GM23338 (cell line): Measurements from ENCODE around the gene CCNY. TPM values are rescaled to one million over a fixed set of nuclear protein-coding genes. Genes with fewer than 3 reads are reported as not detected.

Experiments used
- ATAC-seq: fragments of 200-7000 bp; cut with Tn5 transposase; 3 replicates; pipeline ENCODE4 v1.9.1; 2020
- DNase-seq: peaks from one replicate; pipeline ENCODE4 v3.0.0-alpha.2; 2015; ENCODE audit warnings: low spot score
- H2AFZ ChIP-seq: fragments of 200-600 bp; sonication (generic); 2 replicates; pipeline ENCODE4 v1.8.0; 2016; ENCODE audit warnings: antibody characterized with exemption, mild to moderate bottlenecking, moderate library complexity
- H3F3A ChIP-seq: fragments of 200-600 bp; sonication (generic); replicated peaks from 2 replicates; pipeline ENCODE4 v1.8.0; 2017; ENCODE audit warnings: antibody characterized with exemption, mixed run types, low read depth
- H3K27ac ChIP-seq: fragments of 200-600 bp; sonication (generic); 2 replicates; pipeline ENCODE4 v1.6.1; 2016; ENCODE audit warnings: low read depth
- H3K27me3 ChIP-seq: fragments of 200-600 bp; sonication (generic); 2 replicates; pipeline ENCODE4 v1.8.0; 2016; ENCODE audit warnings: mild to moderate bottlenecking, mixed run types, moderate library complexity; ENCODE audit not compliant: insufficient read depth
- H3K36me3 ChIP-seq: fragments of 200-600 bp; sonication (generic); 2 replicates; pipeline ENCODE4 v1.8.0; 2016; ENCODE audit warnings: mild to moderate bottlenecking; ENCODE audit not compliant: insufficient read depth
- H3K4me1 ChIP-seq: fragments of 200-600 bp; sonication (generic); 2 replicates; pipeline ENCODE4 v1.8.0; 2016; ENCODE audit warnings: mild to moderate bottlenecking, moderate library complexity; ENCODE audit not compliant: insufficient read depth
- H3K4me2 ChIP-seq: fragments of 200-600 bp; sonication (generic); 2 replicates; pipeline ENCODE4 v1.7.1; 2017; ENCODE audit warnings: mixed run types
- H3K4me3 ChIP-seq: fragments of 200-600 bp; sonication (generic); 2 replicates; pipeline ENCODE4 v1.6.1; 2016; ENCODE audit warnings: mixed run types
- H3K79me2 ChIP-seq: fragments of 200-600 bp; sonication (generic); replicated peaks from 2 replicates; pipeline ENCODE4 v1.8.0; 2017; ENCODE audit warnings: mild to moderate bottlenecking; ENCODE audit not compliant: insufficient read depth
- H3K9me2 ChIP-seq: fragments of 200-600 bp; sonication (generic); 2 replicates; pipeline ENCODE4 v1.8.0; 2017; ENCODE audit not compliant: insufficient read depth
- H4K20me1 ChIP-seq: fragments of 200-600 bp; sonication (generic); replicated peaks from 2 replicates; pipeline ENCODE4 v1.8.0; 2017; ENCODE audit warnings: mild to moderate bottlenecking; ENCODE audit not compliant: insufficient read depth
- H3K27ac Mint-ChIP-seq: 2 replicates; pipeline ENCODE4 v1.8.0; 2020; ENCODE audit warnings: inconsistent platforms, mild to moderate bottlenecking, moderate library complexity, mixed read lengths
- H3K27me3 Mint-ChIP-seq: 3 replicates; pipeline ENCODE4 v1.8.0; 2022; ENCODE audit warnings: low read depth, mild to moderate bottlenecking, moderate library complexity, mixed read lengths, inconsistent platforms; ENCODE audit not compliant: insufficient read depth, poor library complexity
- H3K36me3 Mint-ChIP-seq: 3 replicates; pipeline ENCODE4 v1.8.0; 2021; ENCODE audit warnings: low read depth, mild to moderate bottlenecking, inconsistent platforms, moderate library complexity, mixed read lengths
- H3K4me1 Mint-ChIP-seq: 3 replicates; pipeline ENCODE4 v1.8.0; 2020; ENCODE audit warnings: mild to moderate bottlenecking, inconsistent platforms, mixed read lengths
- H3K4me3 Mint-ChIP-seq: 3 replicates; pipeline ENCODE4 v1.8.0; 2021; ENCODE audit warnings: moderate library complexity, mild to moderate bottlenecking, inconsistent platforms, mixed read lengths
- H3K9me3 Mint-ChIP-seq: 3 replicates; pipeline ENCODE4 v1.8.0; 2020; ENCODE audit warnings: moderate library complexity, mild to moderate bottlenecking, inconsistent platforms, mixed read lengths
- EZH2phosphoT487 ChIP-seq: fragments of 200-600 bp; sonication (generic); IDR thresholded peaks from one replicate; pipeline ENCODE4 v1.8.1; 2018; ENCODE audit warnings: antibody characterized with exemption; ENCODE audit not compliant: unreplicated experiment
- ZNF114 ChIP-seq: fragments of 250-450 bp; sonication (Bioruptor Pico); IDR thresholded peaks from 2 replicates; pipeline ENCODE4 v1.5.0; 2020; ENCODE audit warnings: mild to moderate bottlenecking, moderate library complexity
- polyA plus RNA-seq: library from polyadenylated mRNA; unstranded; fragments of >200 nt; fragmentation: Nextera tagmentation; extraction: Ambion mirVana; gene quantifications from 2 replicates; pipeline ENCODE4 v1.2.1, GENCODE V29; 2016
- total RNA-seq: library from RNA; depleted of rRNA; stranded (reverse); fragments of >200 nt; shearing (Covaris generic); gene quantifications from 2 replicates; pipeline ENCODE4 v1.2.3, GENCODE V29; 2014
- TF ChIP-seq, protein P1 (sequence below), 2 experiments: fragments of 200-600 bp in 1 of 2; sonication (generic) in 1 of 2; conservative IDR thresholded peaks; 2 replicates each; pipeline versions ENCODE4 v1.5.1 to v1.6.1; 2016 to 2017; ENCODE audit warnings: antibody characterized with exemption in 2 of 2, low read depth in 2 of 2, mild to moderate bottlenecking in 2 of 2, moderate library complexity in 1 of 2
- TF ChIP-seq, protein P2 (sequence below): fragments of 250-450 bp; sonication (Bioruptor Pico); IDR thresholded peaks from 2 replicates; pipeline ENCODE4 v1.5.0; 2020; ENCODE audit warnings: mild to moderate bottlenecking, moderate library complexity
- TF ChIP-seq, protein P3 (sequence below): IDR thresholded peaks from 2 replicates; pipeline ENCODE4 v1.6.1; 2016; ENCODE audit warnings: antibody characterized with exemption

Gene CCNY
- total and polyA plus RNA-seq, 2 experiments from 2014 or later, result 14.2 to 29.0 TPM

DNA sequence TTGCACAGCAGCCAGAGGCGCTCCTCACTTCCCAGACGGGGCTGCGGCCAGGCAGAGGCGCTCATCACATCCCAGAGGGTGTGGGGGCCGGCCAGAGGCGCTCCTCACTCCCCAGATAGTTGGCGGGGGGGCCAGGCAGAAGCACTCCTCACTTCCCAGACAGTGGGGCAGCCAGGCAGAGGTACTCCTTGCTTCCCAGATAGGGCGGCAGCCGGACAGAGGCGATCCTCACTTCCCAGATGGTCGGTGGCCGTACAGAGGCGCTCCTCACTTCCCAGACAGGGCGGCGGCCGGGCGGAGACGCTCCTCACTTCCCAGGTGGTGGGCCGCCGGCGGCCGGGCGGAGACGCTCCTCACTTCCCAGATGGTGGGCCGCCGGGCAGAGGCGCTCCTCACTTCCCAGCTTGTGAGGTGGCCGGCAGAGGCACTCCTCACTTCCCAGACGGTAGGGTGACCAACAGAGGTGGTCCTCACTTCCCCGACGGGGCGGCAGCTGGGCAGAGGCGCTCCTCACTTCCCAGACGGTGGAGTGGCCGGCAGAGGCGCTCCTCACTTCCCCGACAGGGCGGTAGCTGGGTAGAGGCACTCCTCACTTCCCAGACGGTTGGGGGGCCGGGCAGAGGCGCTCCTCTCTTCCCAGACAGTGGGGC is 26.5 kb downstream of the CCNY start:
- peaks cover 13% of the 10 kb centered on the region; the same call in 2 of the 3 replicates for H3K4me1 Mint-ChIP-seq
- peaks cover 30% of the 10 kb centered on the region for H4K20me1 ChIP-seq
- H3K4me1 ChIP-seq, result peaks cover 4% of the 10 kb centered on the region; the same call in 1 of the 2 replicates
- H3K4me3 ChIP-seq, result no peak overlapping the region
- H3K27me3 ChIP-seq, result no peaks in the 10 kb centered on the region
- DNase-seq (no peak), ATAC-seq (peak; percentile 57)
- H3K27ac Mint-ChIP-seq, result no peak overlapping the region
- no peaks in the 10 kb centered on the region for H3K9me3 Mint-ChIP-seq
- no peak overlapping the region for H3K4me2 ChIP-seq
- no peak overlapping the region for H2AFZ ChIP-seq
- H3F3A ChIP-seq, result no peaks in the 10 kb centered on the region
- H3K36me3 ChIP-seq, result no peaks in the 10 kb centered on the region
- peaks cover 88% of the 10 kb centered on the region for H3K79me2 ChIP-seq
- no peak overlapping the region for H3K27ac ChIP-seq
- H3K27me3 Mint-ChIP-seq, result no peaks in the 10 kb centered on the region
- TF ChIP-seq, protein P1, sequence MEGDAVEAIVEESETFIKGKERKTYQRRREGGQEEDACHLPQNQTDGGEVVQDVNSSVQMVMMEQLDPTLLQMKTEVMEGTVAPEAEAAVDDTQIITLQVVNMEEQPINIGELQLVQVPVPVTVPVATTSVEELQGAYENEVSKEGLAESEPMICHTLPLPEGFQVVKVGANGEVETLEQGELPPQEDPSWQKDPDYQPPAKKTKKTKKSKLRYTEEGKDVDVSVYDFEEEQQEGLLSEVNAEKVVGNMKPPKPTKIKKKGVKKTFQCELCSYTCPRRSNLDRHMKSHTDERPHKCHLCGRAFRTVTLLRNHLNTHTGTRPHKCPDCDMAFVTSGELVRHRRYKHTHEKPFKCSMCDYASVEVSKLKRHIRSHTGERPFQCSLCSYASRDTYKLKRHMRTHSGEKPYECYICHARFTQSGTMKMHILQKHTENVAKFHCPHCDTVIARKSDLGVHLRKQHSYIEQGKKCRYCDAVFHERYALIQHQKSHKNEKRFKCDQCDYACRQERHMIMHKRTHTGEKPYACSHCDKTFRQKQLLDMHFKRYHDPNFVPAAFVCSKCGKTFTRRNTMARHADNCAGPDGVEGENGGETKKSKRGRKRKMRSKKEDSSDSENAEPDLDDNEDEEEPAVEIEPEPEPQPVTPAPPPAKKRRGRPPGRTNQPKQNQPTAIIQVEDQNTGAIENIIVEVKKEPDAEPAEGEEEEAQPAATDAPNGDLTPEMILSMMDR (conservative IDR thresholded peaks at IDR 0.05; ENCODE audit: low read depth in 2 of 2), result 0 out of 4 replicates have a peak, but pooled peaks of 1 of the 2 experiments have one; percentile 2
- no peak for TF ChIP-seq ZNF114 (CRISPR knock-in tag)
- no peak for TF ChIP-seq EZH2phosphoT487
- H3K4me3 Mint-ChIP-seq, result no peak overlapping the region
- H3K9me2 ChIP-seq, result no peaks in the 10 kb centered on the region
- H3K36me3 Mint-ChIP-seq, result no peaks in the 10 kb centered on the region

DNA sequence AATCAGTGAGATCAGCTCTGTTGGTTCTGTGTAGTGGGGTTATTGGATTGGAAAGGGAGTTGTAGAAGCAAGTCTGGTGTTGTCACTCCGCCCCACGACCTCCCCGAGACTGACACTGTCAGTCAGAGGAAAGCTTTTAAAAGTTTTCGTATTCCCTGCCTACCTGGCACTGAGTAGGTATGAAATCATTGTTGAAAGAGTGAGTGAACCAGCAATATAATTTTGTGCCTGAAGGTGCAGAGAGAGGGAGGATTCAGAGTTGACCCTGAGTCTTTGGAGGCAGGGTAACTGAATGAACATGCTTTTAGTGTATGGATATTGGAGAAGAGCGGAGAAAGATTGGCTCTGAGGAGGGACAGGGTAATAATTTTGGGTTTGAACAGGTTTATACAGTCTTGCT is 27.3 kb downstream of the CCNY start:
- H3K36me3 Mint-ChIP-seq, result no peaks in the 10 kb centered on the region
- Histone ChIP-seq H3K4me2 (no peak overlapping the region), H3K36me3 (no peaks in the 10 kb centered on the region), H3F3A (no peaks in the 10 kb centered on the region), H3K79me2 (peaks cover 88% of the 10 kb centered on the region), H2AFZ (no peak overlapping the region), H3K4me3 (no peak overlapping the region), H3K27me3 (no peaks in the 10 kb centered on the region), H3K9me2 (no peaks in the 10 kb centered on the region), H4K20me1 (peaks cover 25% of the 10 kb centered on the region), H3K27ac (no peak overlapping the region), H3K4me1 (peaks cover 4% of the 10 kb centered on the region; the same call in 1 of the 2 replicates)
- ATAC-seq (no peak), DNase-seq (no peak)
- H3K9me3 Mint-ChIP-seq, result no peaks in the 10 kb centered on the region
- H3K4me3 Mint-ChIP-seq, result no peak overlapping the region
- H3K27ac Mint-ChIP-seq, result peak overlapping the region; percentile 1; the same call in 1 of the 2 replicates
- peaks cover 16% of the 10 kb centered on the region; the same call in 2 of the 3 replicates for H3K4me1 Mint-ChIP-seq
- H3K27me3 Mint-ChIP-seq, result no peaks in the 10 kb centered on the region
- TF ChIP-seq, protein P2, sequence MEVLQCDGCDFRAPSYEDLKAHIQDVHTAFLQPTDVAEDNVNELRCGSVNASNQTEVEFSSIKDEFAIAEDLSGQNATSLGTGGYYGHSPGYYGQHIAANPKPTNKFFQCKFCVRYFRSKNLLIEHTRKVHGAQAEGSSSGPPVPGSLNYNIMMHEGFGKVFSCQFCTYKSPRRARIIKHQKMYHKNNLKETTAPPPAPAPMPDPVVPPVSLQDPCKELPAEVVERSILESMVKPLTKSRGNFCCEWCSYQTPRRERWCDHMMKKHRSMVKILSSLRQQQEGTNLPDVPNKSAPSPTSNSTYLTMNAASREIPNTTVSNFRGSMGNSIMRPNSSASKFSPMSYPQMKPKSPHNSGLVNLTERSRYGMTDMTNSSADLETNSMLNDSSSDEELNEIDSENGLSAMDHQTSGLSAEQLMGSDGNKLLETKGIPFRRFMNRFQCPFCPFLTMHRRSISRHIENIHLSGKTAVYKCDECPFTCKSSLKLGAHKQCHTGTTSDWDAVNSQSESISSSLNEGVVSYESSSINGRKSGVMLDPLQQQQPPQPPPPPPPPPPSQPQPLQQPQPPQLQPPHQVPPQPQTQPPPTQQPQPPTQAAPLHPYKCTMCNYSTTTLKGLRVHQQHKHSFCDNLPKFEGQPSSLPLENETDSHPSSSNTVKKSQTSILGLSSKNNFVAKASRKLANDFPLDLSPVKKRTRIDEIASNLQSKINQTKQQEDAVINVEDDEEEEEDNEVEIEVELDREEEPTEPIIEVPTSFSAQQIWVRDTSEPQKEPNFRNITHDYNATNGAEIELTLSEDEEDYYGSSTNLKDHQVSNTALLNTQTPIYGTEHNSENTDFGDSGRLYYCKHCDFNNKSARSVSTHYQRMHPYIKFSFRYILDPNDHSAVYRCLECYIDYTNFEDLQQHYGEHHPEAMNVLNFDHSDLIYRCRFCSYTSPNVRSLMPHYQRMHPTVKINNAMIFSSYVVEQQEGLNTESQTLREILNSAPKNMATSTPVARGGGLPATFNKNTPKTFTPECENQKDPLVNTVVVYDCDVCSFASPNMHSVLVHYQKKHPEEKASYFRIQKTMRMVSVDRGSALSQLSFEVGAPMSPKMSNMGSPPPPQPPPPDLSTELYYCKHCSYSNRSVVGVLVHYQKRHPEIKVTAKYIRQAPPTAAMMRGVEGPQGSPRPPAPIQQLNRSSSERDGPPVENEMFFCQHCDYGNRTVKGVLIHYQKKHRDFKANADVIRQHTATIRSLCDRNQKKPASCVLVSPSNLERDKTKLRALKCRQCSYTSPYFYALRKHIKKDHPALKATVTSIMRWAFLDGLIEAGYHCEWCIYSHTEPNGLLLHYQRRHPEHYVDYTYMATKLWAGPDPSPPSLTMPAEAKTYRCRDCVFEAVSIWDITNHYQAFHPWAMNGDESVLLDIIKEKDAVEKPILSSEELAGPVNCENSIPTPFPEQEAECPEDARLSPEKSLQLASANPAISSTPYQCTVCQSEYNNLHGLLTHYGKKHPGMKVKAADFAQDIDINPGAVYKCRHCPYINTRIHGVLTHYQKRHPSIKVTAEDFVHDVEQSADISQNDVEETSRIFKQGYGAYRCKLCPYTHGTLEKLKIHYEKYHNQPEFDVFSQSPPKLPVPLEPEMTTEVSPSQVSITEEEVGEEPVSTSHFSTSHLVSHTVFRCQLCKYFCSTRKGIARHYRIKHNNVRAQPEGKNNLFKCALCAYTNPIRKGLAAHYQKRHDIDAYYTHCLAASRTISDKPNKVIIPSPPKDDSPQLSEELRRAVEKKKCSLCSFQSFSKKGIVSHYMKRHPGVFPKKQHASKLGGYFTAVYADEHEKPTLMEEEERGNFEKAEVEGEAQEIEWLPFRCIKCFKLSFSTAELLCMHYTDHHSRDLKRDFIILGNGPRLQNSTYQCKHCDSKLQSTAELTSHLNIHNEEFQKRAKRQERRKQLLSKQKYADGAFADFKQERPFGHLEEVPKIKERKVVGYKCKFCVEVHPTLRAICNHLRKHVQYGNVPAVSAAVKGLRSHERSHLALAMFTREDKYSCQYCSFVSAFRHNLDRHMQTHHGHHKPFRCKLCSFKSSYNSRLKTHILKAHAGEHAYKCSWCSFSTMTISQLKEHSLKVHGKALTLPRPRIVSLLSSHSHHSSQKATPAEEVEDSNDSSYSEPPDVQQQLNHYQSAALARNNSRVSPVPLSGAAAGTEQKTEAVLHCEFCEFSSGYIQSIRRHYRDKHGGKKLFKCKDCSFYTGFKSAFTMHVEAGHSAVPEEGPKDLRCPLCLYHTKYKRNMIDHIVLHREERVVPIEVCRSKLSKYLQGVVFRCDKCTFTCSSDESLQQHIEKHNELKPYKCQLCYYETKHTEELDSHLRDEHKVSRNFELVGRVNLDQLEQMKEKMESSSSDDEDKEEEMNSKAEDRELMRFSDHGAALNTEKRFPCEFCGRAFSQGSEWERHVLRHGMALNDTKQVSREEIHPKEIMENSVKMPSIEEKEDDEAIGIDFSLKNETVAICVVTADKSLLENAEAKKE, result no peak
- TF ChIP-seq, protein P3, sequence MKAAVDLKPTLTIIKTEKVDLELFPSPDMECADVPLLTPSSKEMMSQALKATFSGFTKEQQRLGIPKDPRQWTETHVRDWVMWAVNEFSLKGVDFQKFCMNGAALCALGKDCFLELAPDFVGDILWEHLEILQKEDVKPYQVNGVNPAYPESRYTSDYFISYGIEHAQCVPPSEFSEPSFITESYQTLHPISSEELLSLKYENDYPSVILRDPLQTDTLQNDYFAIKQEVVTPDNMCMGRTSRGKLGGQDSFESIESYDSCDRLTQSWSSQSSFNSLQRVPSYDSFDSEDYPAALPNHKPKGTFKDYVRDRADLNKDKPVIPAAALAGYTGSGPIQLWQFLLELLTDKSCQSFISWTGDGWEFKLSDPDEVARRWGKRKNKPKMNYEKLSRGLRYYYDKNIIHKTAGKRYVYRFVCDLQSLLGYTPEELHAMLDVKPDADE, result no peak
- TF ChIP-seq, protein P1 (conservative IDR thresholded peaks at IDR 0.05; ENCODE audit: low read depth in 2 of 2), result no peak
